NCI-H187 treated with DMSO at 0.1 percent for 48 hours (cell line): Measurements from ENCODE around the gene KIZ.

ENCODE experiments used
- DNase-seq: peaks from one replicate; lab custom pipeline; 2025; lab: John Stamatoyannopoulos, UW

The KIZ gene

GRCh38 chr20:21269772-21270171, 143.9 kb downstream of the KIZ start:
- no peak for DNase-seq

- no peak for DNase-seq
Measured at GRCh38 chr20:21270806-21271205, 144.9 kb downstream of the KIZ start.

DNA sequence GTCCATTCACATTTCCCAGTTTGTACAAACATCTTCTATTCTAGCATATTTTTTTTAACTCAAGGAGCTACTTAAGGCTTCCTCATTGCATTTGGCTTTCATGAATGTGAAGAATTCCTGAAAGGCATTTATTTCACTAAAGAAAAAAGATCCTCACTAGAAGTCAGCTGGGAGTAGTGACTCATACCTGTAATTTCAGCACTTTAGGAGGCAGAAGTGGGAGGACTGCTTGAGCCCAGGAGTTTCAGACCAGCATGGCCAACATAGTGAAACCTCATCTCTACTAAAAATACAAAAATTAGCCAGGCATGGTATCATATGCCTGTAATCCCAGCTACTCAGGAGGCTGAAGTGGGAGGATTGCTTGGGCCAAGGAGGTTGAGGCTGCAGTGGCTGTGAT, 146.4 kb downstream of the KIZ start:
- no peak for DNase-seq

DNA sequence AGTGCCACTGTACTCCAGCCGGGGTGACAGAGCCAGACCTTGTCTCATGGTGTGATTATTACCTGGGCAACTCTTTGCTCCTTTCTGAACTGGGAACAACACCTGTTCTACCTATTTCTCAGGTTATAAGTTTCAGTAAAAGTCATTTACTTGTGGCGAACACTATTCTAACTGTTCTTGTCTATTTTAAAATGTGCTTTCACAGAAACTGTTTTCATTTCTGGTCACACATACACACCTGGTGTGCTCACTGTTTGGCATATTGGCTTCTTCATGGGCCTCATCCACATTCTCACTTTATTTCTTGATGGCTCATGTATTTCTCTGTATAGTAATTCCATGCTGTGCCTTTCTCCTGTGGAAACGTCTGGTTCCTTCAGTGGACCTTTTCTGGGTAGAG, 146.8 kb downstream of the KIZ start:
- DNase-seq = no peak

GRCh38 chr20:21273755-21274386, 148.0 kb downstream of the KIZ start:
- no peak for DNase-seq

DNA sequence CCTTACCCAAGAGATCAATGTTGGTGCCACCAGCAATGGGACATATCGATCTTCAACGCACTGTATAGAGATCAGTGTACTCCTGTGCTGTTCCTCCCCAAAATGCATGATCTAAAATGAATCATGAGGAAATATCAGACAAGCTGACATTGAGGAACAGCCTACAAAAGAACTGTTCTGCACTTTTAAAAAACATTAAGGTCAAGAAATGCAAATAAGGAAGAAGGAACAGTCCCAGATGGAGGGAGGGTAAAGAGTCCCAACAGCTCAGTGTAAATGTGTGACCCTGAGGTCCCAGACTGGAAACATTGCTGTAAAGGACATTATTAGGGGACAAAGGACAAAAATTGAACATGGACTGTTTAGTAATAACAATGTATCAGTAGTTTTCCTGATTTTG, 152.9 kb downstream of the KIZ start:
- no peak for DNase-seq

DNA sequence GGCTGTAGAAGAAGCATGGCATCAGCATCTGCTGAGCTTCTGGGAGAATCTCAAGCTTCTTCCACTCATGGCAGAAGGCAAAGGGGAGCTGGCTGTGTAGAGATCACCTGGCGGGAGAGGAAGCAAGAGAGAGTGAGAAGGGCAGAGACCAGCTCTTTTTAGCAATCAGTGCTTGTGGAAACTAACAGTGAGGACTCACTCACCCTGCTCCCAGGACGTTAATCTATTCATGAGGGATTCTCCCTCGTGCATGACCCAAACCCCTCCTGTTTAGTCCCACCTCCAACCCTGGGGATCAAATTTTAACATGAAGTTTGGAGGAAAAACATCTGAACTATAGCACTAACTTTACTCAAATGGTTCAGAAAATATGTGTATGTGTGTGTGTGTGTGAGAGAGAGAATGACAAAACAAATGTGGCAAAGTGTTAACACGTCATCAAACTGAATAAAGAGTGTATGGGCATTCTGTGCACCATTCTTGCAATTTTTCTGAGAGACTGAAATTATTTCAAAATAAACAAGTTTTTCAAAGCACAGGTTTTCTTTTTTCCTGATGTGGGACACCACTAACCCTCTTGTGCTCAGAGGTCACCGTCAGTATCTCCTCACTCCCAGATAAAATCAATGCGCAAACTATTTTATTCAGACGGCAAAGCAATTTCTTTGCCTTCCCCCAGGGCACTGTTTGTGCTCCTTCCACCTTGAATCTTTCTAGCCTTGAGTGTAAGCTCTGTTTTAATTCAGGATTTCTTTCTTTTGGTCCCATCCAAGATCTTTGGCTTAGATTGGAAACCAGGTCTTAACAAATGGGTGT, 154.0 kb downstream of the KIZ start:
- no peak for DNase-seq

GRCh38 chr20:21280522-21281016, 154.7 kb downstream of the KIZ start:
- DNase-seq = no peak

DNA sequence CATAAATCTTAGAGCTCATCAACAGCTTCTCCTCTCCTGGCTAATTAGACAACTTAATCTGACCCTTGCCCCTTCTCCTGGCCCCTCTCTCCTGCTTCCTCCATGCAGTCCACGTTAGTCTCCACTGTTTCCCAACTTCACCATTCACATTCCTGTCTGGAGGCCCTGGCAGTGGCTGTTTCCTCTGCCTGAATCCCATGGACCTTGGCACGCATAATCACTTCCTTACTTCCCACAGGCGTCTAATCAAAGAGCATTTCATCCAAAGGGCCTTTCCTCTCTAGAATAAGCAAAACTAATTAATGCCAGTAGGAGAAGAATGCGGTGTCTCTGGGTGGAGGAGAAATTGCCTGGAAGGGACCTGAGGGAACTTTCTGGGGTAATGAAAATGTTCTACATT, 160.9 kb downstream of the KIZ start:
- no peak for DNase-seq

DNA sequence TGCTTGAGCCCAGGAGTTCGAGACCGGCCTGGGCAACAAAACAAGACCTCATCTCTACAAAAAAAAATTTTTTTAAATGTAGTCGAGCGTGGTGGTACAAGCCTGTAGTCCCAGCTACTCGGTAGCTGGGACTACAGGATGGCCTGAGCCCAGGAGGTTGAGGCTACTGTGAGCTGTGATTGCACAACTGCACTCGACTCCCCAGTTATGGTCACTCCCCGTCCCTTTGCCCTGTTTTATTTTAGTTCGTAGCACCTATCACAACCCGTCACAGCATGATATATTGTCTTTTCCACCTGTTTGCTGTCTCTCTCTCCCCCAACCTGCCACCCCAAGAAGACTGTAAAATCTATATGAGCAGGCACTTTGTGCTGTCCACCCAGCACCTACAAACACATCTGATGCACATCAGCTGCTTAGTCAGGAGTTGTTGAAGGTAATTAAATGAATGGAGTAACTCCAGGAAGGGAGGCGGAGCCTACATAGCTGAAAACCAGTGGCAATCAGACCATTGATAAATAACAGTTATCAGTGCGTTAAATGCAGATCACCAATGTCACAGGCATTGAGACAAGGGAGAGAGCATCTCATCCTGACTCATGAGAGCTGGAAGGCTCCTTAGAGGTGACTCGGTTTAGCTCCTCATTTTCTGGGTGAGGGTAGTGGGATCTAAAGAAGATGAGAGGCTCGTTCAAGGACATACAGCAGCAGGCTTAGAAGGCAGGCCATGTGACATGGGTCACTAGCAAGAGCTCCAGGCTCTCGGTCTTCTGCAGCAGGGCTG, 162.9 kb downstream of the KIZ start:
- DNase-seq = no peak

DNA sequence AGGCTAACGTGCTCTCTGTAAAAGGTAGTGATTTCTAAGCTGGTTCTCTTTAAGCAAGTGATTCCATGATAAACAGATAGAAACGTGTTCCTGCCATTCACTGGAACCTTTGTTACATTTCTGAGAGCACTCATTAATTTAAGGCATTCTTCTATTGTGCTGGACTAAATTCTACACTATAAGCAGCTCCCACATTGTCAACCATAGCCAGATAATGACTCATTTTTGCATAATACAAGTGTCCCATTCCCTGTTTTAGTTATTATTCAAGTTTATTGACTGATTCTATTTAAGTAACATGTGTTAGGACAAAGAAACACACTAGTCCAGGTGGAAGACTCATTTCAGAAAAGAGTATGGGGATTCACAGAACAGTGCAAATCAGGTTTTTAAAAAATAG, 163.8 kb downstream of the KIZ start:
- DNase-seq = no peak

GRCh38 chr20:21291026-21291425, 165.1 kb downstream of the KIZ start:
- no peak for DNase-seq

DNA sequence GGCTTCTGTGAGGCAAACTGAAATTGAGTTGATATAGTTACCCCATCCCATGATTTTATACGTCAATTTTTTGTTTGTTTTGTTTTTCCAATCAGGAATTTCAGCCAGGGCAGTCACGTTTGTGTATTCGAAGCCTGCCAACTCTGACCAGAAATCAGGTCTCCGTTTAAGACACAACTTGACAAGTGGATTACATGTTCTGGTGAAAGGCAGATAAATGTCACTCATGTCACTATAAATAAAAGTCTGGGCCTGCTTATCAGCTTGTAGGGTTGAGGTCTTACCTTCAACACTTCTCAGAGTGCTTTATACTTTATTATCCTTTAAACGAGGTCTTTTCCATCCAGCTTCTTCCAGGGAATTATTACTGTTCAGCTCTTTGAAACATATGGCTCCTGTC, 168.9 kb downstream of the KIZ start:
- DNase-seq = no peak
